HG03575 (cell line): ENCODE measurements around the gene CCDC24.

Experiments used
- ATAC-seq: cut with Tn5 transposase; IDR thresholded peaks from one replicate; pipeline ENCODE4 v1.9.1; 2021; ENCODE audit not compliant: unreplicated experiment, insufficient number of reproducible peaks, low FRiP score; ENCODE audit errors: extremely low read depth

CCDC24 gene

GRCh38 chr1:44015206-44015605 is 23.8 kb downstream of the CCDC24 start:
- ATAC-seq: no peak

- no peak for ATAC-seq
Observed at GRCh38 chr1:44016041-44016889, 24.9 kb downstream of the CCDC24 start.

- ATAC-seq: no peak
Observed at GRCh38 chr1:44016890-44017400, 25.5 kb downstream of the CCDC24 start.

- ATAC-seq: no peak
Observed at GRCh38 chr1:44019466-44019948, 28.1 kb downstream of the CCDC24 start.

- ATAC-seq: no peak
Observed at GRCh38 chr1:44020464-44020863, 29.1 kb downstream of the CCDC24 start.

GRCh38 chr1:44021156-44021555 is 29.8 kb downstream of the CCDC24 start:
- ATAC-seq: no peak

- no peak for ATAC-seq
Observed at GRCh38 chr1:44021581-44022321, 30.4 kb downstream of the CCDC24 start.

GRCh38 chr1:44024031-44024902 is 32.9 kb downstream of the CCDC24 start:
- ATAC-seq: no peak

- no peak for ATAC-seq
Observed at GRCh38 chr1:44024903-44025525, 33.6 kb downstream of the CCDC24 start.

GRCh38 chr1:44025816-44026215 is 34.4 kb downstream of the CCDC24 start:
- no peak for ATAC-seq

GRCh38 chr1:44027320-44027719 is 35.9 kb downstream of the CCDC24 start:
- ATAC-seq: no peak

GRCh38 chr1:44029260-44029910 is 38.0 kb downstream of the CCDC24 start:
- ATAC-seq: no peak

GRCh38 chr1:44029911-44030604 is 38.7 kb downstream of the CCDC24 start:
- no peak for ATAC-seq

GRCh38 chr1:44030605-44031251 is 39.3 kb downstream of the CCDC24 start:
- no peak for ATAC-seq

GRCh38 chr1:44031252-44032169 is 40.1 kb downstream of the CCDC24 start, which contains the start of gene SLC6A9:
Gene SLC6A9 (minus strand): TSS chr1:44031462. CDS start chr1:44024277, 7,185 bp downstream.
- no peak for ATAC-seq

- no peak for ATAC-seq
Observed at GRCh38 chr1:44032170-44032790, 40.9 kb downstream of the CCDC24 start.
